GM23248 (cell line): ENCODE results near the gene EIF3B. TPM values are rescaled to one million over a fixed set of nuclear protein-coding genes. Genes with fewer than 3 reads are reported as not detected.
"Not testable (repeated sequence)": the region's sequence is repeated elsewhere in the genome, so short reads cannot be mapped to it uniquely, and the experiment has no call there.

ENCODE experiments used
- DNase-seq: peaks from one replicate; pipeline ENCODE4 v3.0.0-alpha.2; 2015
- H2AFZ ChIP-seq: fragments of 200-600 bp; sonication (generic); 2 replicates; pipeline ENCODE4 v1.6.1; 2016; ENCODE audit warnings: antibody characterized with exemption
- H3F3A ChIP-seq: fragments of 200-600 bp; sonication (generic); 2 replicates; pipeline ENCODE4 v1.6.1; 2016; ENCODE audit warnings: mild to moderate bottlenecking, antibody characterized with exemption, mixed run types; ENCODE audit not compliant: insufficient read depth
- H3K27ac ChIP-seq: fragments of 200-600 bp; sonication (generic); 2 replicates; pipeline ENCODE4 v1.5.1; 2016; ENCODE audit warnings: mild to moderate bottlenecking
- H3K27me3 ChIP-seq: fragments of 200-600 bp; sonication (generic); replicated peaks from 2 replicates; pipeline ENCODE4 v1.6.1; 2016; ENCODE audit warnings: mild to moderate bottlenecking; ENCODE audit not compliant: insufficient read depth
- H3K36me3 ChIP-seq: fragments of 200-600 bp; sonication (generic); 2 replicates; pipeline ENCODE4 v1.6.1; 2016; ENCODE audit warnings: low read depth, mild to moderate bottlenecking
- H3K4me1 ChIP-seq: fragments of 200-600 bp; sonication (generic); 2 replicates; pipeline ENCODE4 v1.6.1; 2016; ENCODE audit warnings: mild to moderate bottlenecking; ENCODE audit not compliant: insufficient read depth
- H3K4me2 ChIP-seq: fragments of 200-600 bp; sonication (generic); one replicate; pipeline ENCODE4 v1.6.1; 2016; ENCODE audit warnings: mild to moderate bottlenecking; ENCODE audit not compliant: unreplicated experiment
- H3K4me3 ChIP-seq: fragments of 200-600 bp; sonication (generic); 2 replicates; pipeline ENCODE4 v1.5.1; 2016; ENCODE audit warnings: mild to moderate bottlenecking
- H3K79me2 ChIP-seq: fragments of 200-600 bp; sonication (generic); 2 replicates; pipeline ENCODE4 v1.6.1; 2016; ENCODE audit warnings: mild to moderate bottlenecking; ENCODE audit not compliant: insufficient read depth
- H3K9ac ChIP-seq: fragments of 200-600 bp; sonication (generic); 2 replicates; pipeline ENCODE4 v1.6.1; 2016; ENCODE audit warnings: mild to moderate bottlenecking
- H3K9me2 ChIP-seq: fragments of 200-600 bp; sonication (generic); 2 replicates; pipeline ENCODE4 v1.6.1; 2016; ENCODE audit warnings: mixed run types, mild to moderate bottlenecking, moderate library complexity; ENCODE audit not compliant: insufficient read depth
- H3K9me3 ChIP-seq: fragments of 200-600 bp; sonication (generic); one replicate; pipeline ENCODE4 v1.6.1; 2017; ENCODE audit warnings: low read depth
- H4K20me1 ChIP-seq: fragments of 200-600 bp; sonication (generic); 2 replicates; pipeline ENCODE4 v1.6.0; 2016; ENCODE audit not compliant: insufficient read depth
- EZH2 ChIP-seq: fragments of 200-600 bp; sonication (generic); IDR thresholded peaks from 2 replicates; pipeline ENCODE4 v1.6.1; 2018; ENCODE audit warnings: antibody characterized with exemption, mild to moderate bottlenecking; ENCODE audit not compliant: insufficient read depth, poor library complexity, severe bottlenecking
- EZH2phosphoT487 ChIP-seq: fragments of 200-600 bp; sonication (generic); IDR thresholded peaks from 2 replicates; pipeline ENCODE4 v1.6.1; 2018; ENCODE audit warnings: antibody characterized with exemption, moderate library complexity, mild to moderate bottlenecking, low read depth; ENCODE audit not compliant: insufficient read depth
- WGBS, 2 experiments: methylation state at CpG; one replicate each; pipeline ENCODE4 v1.1.6; 2015 to 2017; ENCODE audit warnings: low lambda C conversion rate in 2 of 2, low coverage in 1 of 2; ENCODE audit errors: missing lambda C conversion rate in 2 of 2; 5-methylcytosine and 5-hydroxymethylcytosine counted together
- in situ Hi-C: fragments of 300-500 bp; cut with MboI; formaldehyde crosslinking; loops from 2 replicates; pipeline ENCODE4 v1.15.0; 2020
- polyA plus RNA-seq: library from polyadenylated mRNA; unstranded; fragments of >200 nt; fragmentation: Nextera tagmentation; extraction: Ambion mirVana; gene quantifications from 2 replicates; pipeline ENCODE4 v1.2.1, GENCODE V29; 2016
- total RNA-seq: library from RNA; depleted of rRNA; stranded (reverse); fragments of >200 nt; shearing (Covaris generic); gene quantifications from 2 replicates; pipeline ENCODE4 v1.2.3, GENCODE V29; 2014

The EIF3B gene
- total and polyA plus RNA-seq, 2 experiments from 2014 or later = 79.5 to 180 TPM

GRCh38 chr7:2412587-2413201 lies 58.1 kb downstream of the EIF3B start:
- H3K27ac ChIP-seq = no peak overlapping the region
- no peak overlapping the region for H3K9ac ChIP-seq
- 44 to 51% methylated on average over 3 of the region's 3 CpGs for WGBS, 2 experiments
- in situ Hi-C loops = no loop called here
- peaks cover 29% of the 10 kb centered on the region for H3K4me1 ChIP-seq
- no peaks in the 10 kb centered on the region for H3K27me3 ChIP-seq
- H3K36me3 ChIP-seq = no peaks in the 10 kb centered on the region
- peak; percentile 31 for DNase-seq
- no peak overlapping the region for H3K4me3 ChIP-seq
- TF ChIP-seq EZH2 = no peak
- H3K79me2 ChIP-seq = peaks cover 71% of the 10 kb centered on the region
- H3F3A ChIP-seq = peaks cover 19% of the 10 kb centered on the region
- H4K20me1 ChIP-seq = no peaks in the 10 kb centered on the region
- no peak overlapping the region for H2AFZ ChIP-seq
- H3K4me2 ChIP-seq = no peak overlapping the region
- H3K9me3 ChIP-seq = no peaks in the 10 kb centered on the region
- no peaks in the 10 kb centered on the region for H3K9me2 ChIP-seq

GRCh38 chr7:2416063-2416462 lies 61.4 kb downstream of the EIF3B start:
- H4K20me1 ChIP-seq = no peaks in the 10 kb centered on the region
- no peak overlapping the region for H3K4me3 ChIP-seq
- no peaks in the 10 kb centered on the region for H3K9me3 ChIP-seq
- no peak overlapping the region for H3K9ac ChIP-seq
- no peak overlapping the region for H2AFZ ChIP-seq
- H3K9me2 ChIP-seq = no peaks in the 10 kb centered on the region
- in situ Hi-C loops = no loop called here
- no peak for TF ChIP-seq EZH2phosphoT487
- no peak for TF ChIP-seq EZH2
- 65 to 66% methylated on average over 5 of the region's 5 CpGs for WGBS, 2 experiments
- H3K4me1 ChIP-seq = peaks cover 40% of the 10 kb centered on the region
- no peak for DNase-seq
- H3K4me2 ChIP-seq = no peak overlapping the region
- no peaks in the 10 kb centered on the region for H3K27me3 ChIP-seq
- H3K36me3 ChIP-seq = no peaks in the 10 kb centered on the region
- H3F3A ChIP-seq = peaks cover 19% of the 10 kb centered on the region
- H3K27ac ChIP-seq = no peak overlapping the region
- H3K79me2 ChIP-seq = peaks cover 68% of the 10 kb centered on the region

- Histone ChIP-seq H3K79me2 (peaks cover 68% of the 10 kb centered on the region), H3K4me2 (no peak overlapping the region), H3K9ac (no peak overlapping the region), H3K9me3 (no peaks in the 10 kb centered on the region), H3F3A (peaks cover 19% of the 10 kb centered on the region), H4K20me1 (no peaks in the 10 kb centered on the region), H2AFZ (no peak overlapping the region), H3K9me2 (no peaks in the 10 kb centered on the region), H3K4me1 (peaks cover 39% of the 10 kb centered on the region), H3K27ac (no peak overlapping the region), H3K27me3 (no peaks in the 10 kb centered on the region), H3K4me3 (no peak overlapping the region), H3K36me3 (no peaks in the 10 kb centered on the region)
- no peak for DNase-seq
- TF ChIP-seq EZH2 (no peak), EZH2phosphoT487 (no peak)
- in situ Hi-C loops = no loop called here
- 97 to 100% methylated on average over 6 of the region's 6 CpGs for WGBS, 2 experiments
Measured at GRCh38 chr7:2416650-2417049, 62.0 kb downstream of the EIF3B start.

- H3K4me2 ChIP-seq, H3K9me3 ChIP-seq, H3K9me2 ChIP-seq, DNase-seq, H2AFZ ChIP-seq, H3K4me3 ChIP-seq, H3K27me3 ChIP-seq, H3K36me3 ChIP-seq, H4K20me1 ChIP-seq, in situ Hi-C loops: not testable (repeated sequence)
- Histone ChIP-seq H3K79me2 (peaks cover 63% of the 10 kb centered on the region), H3K4me1 (peaks cover 34% of the 10 kb centered on the region), H3K9ac (peak overlapping the region; percentile 71), H3F3A (peaks cover 19% of the 10 kb centered on the region), H3K27ac (peak overlapping the region; percentile 90)
- 96 to 99% methylated on average over 3 of the region's 3 CpGs for WGBS, 2 experiments
Measured at GRCh38 chr7:2417178-2417577, 62.6 kb downstream of the EIF3B start.

- Histone ChIP-seq H3K9me3 (no peaks in the 10 kb centered on the region), H3F3A (peaks cover 11% of the 10 kb centered on the region), H3K9ac (peak overlapping the region; percentile 71), H3K4me2 (peak overlapping the region; percentile 78), H3K79me2 (peaks cover 69% of the 10 kb centered on the region), H3K27ac (peak overlapping the region; percentile 90), H3K4me3 (peak overlapping the region; percentile 31; the same call in 1 of the 2 replicates), H2AFZ (peak overlapping the region; percentile 31), H3K27me3 (no peaks in the 10 kb centered on the region), H3K36me3 (no peaks in the 10 kb centered on the region), H4K20me1 (no peaks in the 10 kb centered on the region), H3K9me2 (no peaks in the 10 kb centered on the region), H3K4me1 (peaks cover 25% of the 10 kb centered on the region)
- no peak for TF ChIP-seq EZH2phosphoT487
- TF ChIP-seq EZH2 = no peak
- in situ Hi-C loops = no loop called here
- DNase-seq = peak; percentile 96
- WGBS, 2 experiments = 21 to 23% methylated on average over 15 of the region's 15 CpGs
Measured at GRCh38 chr7:2417981-2418481, 63.4 kb downstream of the EIF3B start.
